ENCODE measurements around the gene TRAPPC6A. TPM values are rescaled to one million over a fixed set of nuclear protein-coding genes. Genes with fewer than 3 reads are reported as not detected.

TRAPPC6A gene
- total and polyA plus RNA-seq, 2 of the 13 experiments (the other 11 are each of a cell fraction or from before 2014, with no cell fraction given), result 6.5 to 21.0 TPM

DNA sequence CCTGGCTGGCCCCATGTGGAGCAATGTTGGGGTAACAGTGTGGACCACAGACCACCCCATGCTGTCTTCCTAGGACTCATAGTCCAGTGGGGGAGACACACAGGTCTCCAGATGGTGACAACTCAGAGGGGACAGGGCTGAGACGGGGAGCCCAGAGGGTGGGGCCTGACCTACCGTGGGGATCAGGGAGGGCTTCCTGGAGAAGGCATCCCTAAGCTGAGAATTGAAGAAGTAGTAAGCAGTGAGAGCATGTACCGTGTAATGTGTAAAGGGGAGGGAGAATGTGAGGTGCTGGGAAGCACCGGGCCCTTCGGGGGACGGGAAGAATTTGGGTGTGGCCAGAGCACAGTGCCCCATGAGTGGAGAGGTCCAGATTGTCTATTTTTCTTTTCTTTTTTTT is 54.0 kb downstream of the TRAPPC6A start (continued):
- TF ChIP-seq GRHL1 (CRISPR knock-in tag; conservative IDR thresholded peaks at IDR 0.05), result no peak
- no peak for TF ChIP-seq TARDBP (CRISPR knock-in tag; IDR thresholded peaks at IDR 0.05)
- no peak for TF ChIP-seq HNRNPK (IDR thresholded peaks at IDR 0.05; ENCODE audit: low read depth, low read length, poor library complexity, severe bottlenecking)
- no peak for TF ChIP-seq AFF4 (CRISPR knock-in tag; IDR thresholded peaks at IDR 0.05)

- DNase-seq (ENCODE audit: low spot score), result no peak
- in situ Hi-C loops (cut with HindIII; ENCODE audit: extremely low pct_ligation_motif_present, low pct_unique_long_range_greater_than_20kb), result loop anchor here (10.0 kb wide), 1 partner anchor 109 kb away; no protein-coding TSS in a partner anchor
- 98% methylated on average over 9 of the region's 9 CpGs for WGBS (ENCODE audit: low lambda C conversion rate)
- CTCF ChIA-PET (ENCODE audit: low intra/inter-chr PET ratio, low total read pairs), result no interaction called here
- no peak overlapping the region for H3K4me2 ChIP-seq (ENCODE audit: low read depth, low read length)
- intact Hi-C loops (cut with micrococcal nuclease; ENCODE audit: unreplicated experiment), result no loop called here
- FAIRE-seq, result no peak
- no TSS peak for BruUV-seq (replicated peaks)
- no peak overlapping the region for H3K27ac ChIP-seq (ENCODE audit: extremely low read length, insufficient read depth, low read length)
- H2AFZ ChIP-seq (ENCODE audit: low read length), result no peak overlapping the region
- H3K79me2 ChIP-seq (ENCODE audit: insufficient read depth, low read length), result peaks cover 51% of the 10 kb centered on the region
- no peak for TF ChIP-seq NFYC (CRISPR knock-in tag; IDR thresholded peaks at IDR 0.05)
- TF ChIP-seq CC2D1A (CRISPR knock-in tag; IDR thresholded peaks at IDR 0.05), result no peak
- no peak for TF ChIP-seq CREBL2 (CRISPR knock-in tag; IDR thresholded peaks at IDR 0.05; ENCODE audit: borderline replicate concordance)
- TF ChIP-seq MTF2 (CRISPR knock-in tag; IDR thresholded peaks at IDR 0.05; ENCODE audit: borderline replicate concordance), result no peak
- no peak for TF ChIP-seq ATM (IDR thresholded peaks at IDR 0.05; ENCODE audit: borderline replicate concordance)
- TF ChIP-seq NAIF1 (CRISPR knock-in tag; IDR thresholded peaks at IDR 0.05; ENCODE audit: borderline replicate concordance), result no peak
- TF ChIP-seq, protein P1, sequence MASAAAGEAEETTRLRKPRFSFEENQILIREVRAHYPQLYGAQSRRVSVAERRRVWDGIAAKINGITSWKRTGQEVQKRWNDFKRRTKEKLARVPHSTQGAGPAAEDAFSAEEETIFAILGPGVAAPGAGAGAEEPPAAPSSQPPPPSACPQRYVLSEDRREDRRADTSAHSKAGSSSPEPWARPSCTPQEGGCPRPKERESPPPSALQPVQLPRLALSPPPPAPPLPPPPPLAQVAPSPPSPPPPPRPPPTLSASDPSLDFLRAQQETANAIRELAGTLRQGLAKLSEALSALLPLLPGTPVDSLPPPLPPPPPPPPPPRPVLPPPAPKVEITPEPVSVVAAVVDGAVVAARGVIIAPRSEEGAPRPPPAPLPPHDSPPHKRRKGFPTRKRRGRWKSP (CRISPR knock-in tag; IDR thresholded peaks at IDR 0.05), result no peak
- no peak for TF ChIP-seq SCMH1 (CRISPR knock-in tag; IDR thresholded peaks at IDR 0.05; ENCODE audit: borderline replicate concordance)
- no peaks in the 10 kb centered on the region for H3K9me3 ChIP-seq (ENCODE audit: low read length)
- H3K4me1 ChIP-seq (ENCODE audit: insufficient read depth, low read length), result peaks cover 5% of the 10 kb centered on the region
- H3K27me3 ChIP-seq (ENCODE audit: control insufficient read depth in 1 of 2, insufficient read depth in 2 of 2, low read length in 2 of 2), result no peaks in the 10 kb centered on the region
- H3K9ac ChIP-seq (ENCODE audit: insufficient read depth, low read depth, low read length), result no peak overlapping the region
- no peak for ATAC-seq
- H4K20me1 ChIP-seq (ENCODE audit: insufficient read depth, low read length), result peaks cover 11% of the 10 kb centered on the region; the same call in 1 of the 2 replicates
- POLR2A ChIA-PET, result interaction anchor here (0.5 to 1.4 kb wide), 2 partner anchors 9 to 10 kb away, joined by 3 to 4 read pairs; no protein-coding TSS in a partner anchor
- no peak overlapping the region for H3K4me3 ChIP-seq (replicated peaks in 1 of 3; ENCODE audit: insufficient read depth in 1 of 3, low read depth in 2 of 3, low read length in 3 of 3)
- H3K36me3 ChIP-seq (replicated peaks in 1 of 2; ENCODE audit: control insufficient read depth in 1 of 2, insufficient read depth in 2 of 2, low read length in 2 of 2), result peaks cover 5 to 11% of the 10 kb centered on the region in 2 experiments; a peak in 3 of 5 replicates
Observed at GRCh38 chr19:45123440-45123850, 54.6 kb downstream of the TRAPPC6A start.

All from HepG2 (cell line).